A549 (cell line): Measurements from ENCODE around the gene IFIT1. TPM values are rescaled to one million over a fixed set of nuclear protein-coding genes. Genes with fewer than 3 reads are reported as not detected.

ENCODE experiments used
- ATAC-seq, 2 experiments: fragments of 200-7000 bp in 1 of 2; fragments of >200 bp in 1 of 2; cut with Nextera tagmentation in 1 of 2; cut with Tn5 transposase in 1 of 2; 3 replicates each; pipeline versions ENCODE4 v1.8.0 to v1.9.1; 2018 to 2020; ENCODE audit warnings: mild to moderate bottlenecking in 1 of 2, moderate library complexity in 1 of 2
- CTCF ChIA-PET: fragments of 300-600 bp; sonication (Branson Sonifier 250); formaldehyde crosslinking; extraction: SDS; loops from one replicate; lab custom pipeline; 2021; ENCODE audit warnings: antibody characterized with exemption, inconsistent platforms; lab: Yijun Ruan, JAX
- POLR2A ChIA-PET: fragments of 350-600 bp; formaldehyde crosslinking; extraction: SDS; loops from one replicate; lab custom pipeline; 2021; ENCODE audit warnings: antibody characterized with exemption, inconsistent platforms; lab: Yijun Ruan, JAX
- DNase-seq, 2 experiments: peaks; one replicate each; pipeline versions ENCODE4 v3.0.0 to v3.0.0-alpha.2; 2011 to 2016; ENCODE audit warnings: low read depth in 1 of 2, low spot score in 1 of 2
- FAIRE-seq: peaks from 2 replicates; lab custom pipeline; 2011; peaks lifted over from hg19 to GRCh38; lab: Jason Lieb, UNC
- H3K27ac ChIP-seq, 2 experiments: fragments of >200 bp; sonication (Bioruptor Twin); formaldehyde crosslinking; 3 replicates each; pipeline ENCODE4 v1.5.1; 2016 to 2017
- H3K4me1 ChIP-seq: fragments of >200 bp; sonication (Bioruptor Twin); formaldehyde crosslinking; 3 replicates; pipeline ENCODE4 v1.6.1; 2016
- H3K4me2 ChIP-seq: fragments of >200 bp; sonication (Bioruptor Twin); formaldehyde crosslinking; 3 replicates; pipeline ENCODE4 v1.6.1; 2016
- H3K4me3 ChIP-seq: fragments of >200 bp; sonication (Bioruptor Twin); formaldehyde crosslinking; 3 replicates; pipeline ENCODE4 v1.5.1; 2016
- H3K9me3 ChIP-seq: fragments of >200 bp; sonication (Bioruptor Twin); formaldehyde crosslinking; 3 replicates; pipeline ENCODE4 v1.6.1; 2016
- CBX2 ChIP-seq: fragments of 200-600 bp; sonication (generic); IDR thresholded peaks from 2 replicates; pipeline ENCODE4 v1.6.1; 2016; ENCODE audit warnings: low read depth, mild to moderate bottlenecking, borderline replicate concordance
- ESRRA ChIP-seq: fragments of 150-350 bp; IDR thresholded peaks from 2 replicates; pipeline ENCODE4 v1.6.1; 2014; ENCODE audit warnings: mild to moderate bottlenecking, low read length, borderline replicate concordance
- FOSB ChIP-seq: fragments of 250-450 bp; sonication (Bioruptor Pico); IDR thresholded peaks from 2 replicates; pipeline ENCODE4 v1.5.0; 2020; ENCODE audit warnings: mild to moderate bottlenecking, moderate library complexity
- FOXS1 ChIP-seq: fragments of 250-450 bp; sonication (Bioruptor Pico); IDR thresholded peaks from 2 replicates; pipeline ENCODE4 v1.5.0; 2020; ENCODE audit warnings: mild to moderate bottlenecking, moderate library complexity
- GATA3 ChIP-seq: IDR thresholded peaks from 2 replicates; pipeline ENCODE4 v1.6.1; 2012; ENCODE audit warnings: borderline replicate concordance
- HOXA7 ChIP-seq: fragments of 250-450 bp; sonication (Bioruptor Pico); IDR thresholded peaks from 2 replicates; pipeline ENCODE4 v1.5.0; 2020; ENCODE audit warnings: mild to moderate bottlenecking, moderate library complexity
- HOXB13 ChIP-seq: fragments of 250-450 bp; sonication (Bioruptor Pico); IDR thresholded peaks from 2 replicates; pipeline ENCODE4 v1.5.0; 2020; ENCODE audit warnings: low read depth, mild to moderate bottlenecking, moderate library complexity
- NPAS2 ChIP-seq: fragments of 250-450 bp; sonication (Bioruptor Pico); IDR thresholded peaks from 2 replicates; pipeline ENCODE4 v1.8.0; 2022; ENCODE audit warnings: mild to moderate bottlenecking, moderate library complexity, borderline replicate concordance
- RAD21 ChIP-seq, 2 experiments: fragments of >200 bp in 1 of 2; sonication (Bioruptor Twin) in 1 of 2; formaldehyde crosslinking in 1 of 2; IDR thresholded peaks in 1 of 2; conservative IDR thresholded peaks in 1 of 2; 2 replicates in 1 of 2; 3 replicates in 1 of 2; pipeline ENCODE4 v1.6.1; 2012 to 2018; ENCODE audit warnings: inconsistent platforms in 1 of 2
- SREBF2 ChIP-seq: fragments of 450-650 bp; IDR thresholded peaks from 2 replicates; pipeline ENCODE4 v1.6.1; 2014; ENCODE audit warnings: mild to moderate bottlenecking, moderate library complexity
- TFCP2L1 ChIP-seq: fragments of 250-450 bp; sonication (Bioruptor Pico); IDR thresholded peaks from 2 replicates; pipeline ENCODE4 v1.5.0; 2021; ENCODE audit warnings: mild to moderate bottlenecking
- ZSCAN20 ChIP-seq: fragments of 250-450 bp; sonication (Bioruptor Pico); IDR thresholded peaks from 2 replicates; pipeline ENCODE4 v1.8.0; 2022; ENCODE audit warnings: mild to moderate bottlenecking, moderate library complexity
- WGBS: methylation state at CpG from one replicate; pipeline ENCODE4 v1.1.6; 2017; ENCODE audit errors: missing lambda C conversion rate; 5-methylcytosine and 5-hydroxymethylcytosine counted together
- polyA plus RNA-seq, 4 experiments: library from polyadenylated mRNA; depleted of rRNA in 3 of 4; stranded (reverse); fragments of >200 nt; fragmentation: RNase III in 1 of 4; extraction: RNeasy Plus Mini Kit Qiagen cat#74134 plus additional on column Dnase treatment in 1 of 4; gene quantifications; 2 replicates in 3 of 4; 3 replicates in 1 of 4; pipeline ENCODE4 v1.2.3, GENCODE V29; 2011 to 2017
- TF ChIP-seq, protein P1 (sequence below): fragments of >200 bp; sonication (Bioruptor Twin); formaldehyde crosslinking; IDR thresholded peaks from 3 replicates; pipeline ENCODE4 v1.6.1; 2016
- TF ChIP-seq, protein P2 (sequence below): IDR thresholded peaks from 2 replicates; pipeline ENCODE4 v1.6.1; 2012
- TF ChIP-seq, protein P3 (sequence below): fragments of 450-650 bp; IDR thresholded peaks from 2 replicates; pipeline ENCODE4 v1.6.1; 2014; ENCODE audit warnings: antibody characterized with exemption
- TF ChIP-seq, protein P4 (sequence below): fragments of >200 bp; sonication (Bioruptor Twin); formaldehyde crosslinking; IDR thresholded peaks from 2 replicates; pipeline ENCODE4 v1.6.1; 2016
- TF ChIP-seq, protein P5 (sequence below): IDR thresholded peaks from 2 replicates; pipeline ENCODE4 v1.6.1; 2012
- TF ChIP-seq, protein P6 (sequence below): IDR thresholded peaks from 2 replicates; pipeline ENCODE4 v1.6.1; 2012; ENCODE audit warnings: low read depth, borderline replicate concordance
- TF ChIP-seq, protein P7 (sequence below): fragments of >200 bp; sonication (Bioruptor Twin); formaldehyde crosslinking; IDR thresholded peaks from 3 replicates; pipeline ENCODE4 v1.5.1; 2016
- TF ChIP-seq, protein P8 (sequence below): fragments of 200-600 bp; sonication (generic); IDR thresholded peaks from 2 replicates; pipeline ENCODE4 v1.6.1; 2016; ENCODE audit warnings: antibody characterized with exemption, mild to moderate bottlenecking, moderate library complexity

The IFIT1 gene
- polyA plus RNA-seq, 2 of the 4 experiments (the other 2 are of a cell fraction) = 2.5 to 2.8 TPM

DNA sequence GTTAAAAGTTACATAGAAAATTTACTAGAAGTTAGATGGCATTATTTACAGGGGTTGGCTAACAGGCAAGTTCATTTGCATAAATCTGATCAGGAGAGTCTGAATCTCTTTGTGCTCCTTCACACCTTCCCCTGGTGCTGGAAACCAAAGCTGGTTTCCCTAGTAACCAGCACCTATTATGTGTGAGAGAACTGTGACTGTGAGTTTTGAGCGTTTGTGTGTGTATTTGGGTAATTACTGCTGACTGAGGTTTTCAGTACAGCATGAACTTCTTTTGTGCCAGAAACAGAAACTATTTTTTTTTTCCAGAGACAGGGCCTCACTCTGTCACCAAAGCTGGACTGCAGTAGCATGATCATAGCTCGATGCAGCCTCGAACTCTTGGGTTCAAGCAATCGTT lies 24.9 kb upstream of the IFIT1 start:
- POLR2A ChIA-PET = no interaction called here
- H3K4me2 ChIP-seq = no peak overlapping the region
- FAIRE-seq = no peak
- H3K9me3 ChIP-seq = no peaks in the 10 kb centered on the region
- H3K4me1 ChIP-seq = no peaks in the 10 kb centered on the region
- 86% methylated on average over 4 of the region's 4 CpGs for WGBS
- no peak for ATAC-seq
- DNase-seq = no peak
- H3K4me3 ChIP-seq = no peak overlapping the region
- no peak overlapping the region for H3K27ac ChIP-seq
- TF ChIP-seq, protein P1, sequence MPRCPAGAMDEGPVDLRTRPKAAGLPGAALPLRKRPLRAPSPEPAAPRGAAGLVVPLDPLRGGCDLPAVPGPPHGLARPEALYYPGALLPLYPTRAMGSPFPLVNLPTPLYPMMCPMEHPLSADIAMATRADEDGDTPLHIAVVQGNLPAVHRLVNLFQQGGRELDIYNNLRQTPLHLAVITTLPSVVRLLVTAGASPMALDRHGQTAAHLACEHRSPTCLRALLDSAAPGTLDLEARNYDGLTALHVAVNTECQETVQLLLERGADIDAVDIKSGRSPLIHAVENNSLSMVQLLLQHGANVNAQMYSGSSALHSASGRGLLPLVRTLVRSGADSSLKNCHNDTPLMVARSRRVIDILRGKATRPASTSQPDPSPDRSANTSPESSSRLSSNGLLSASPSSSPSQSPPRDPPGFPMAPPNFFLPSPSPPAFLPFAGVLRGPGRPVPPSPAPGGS = no peak
- no peak for TF ChIP-seq ESRRA
- TF ChIP-seq, protein P2, sequence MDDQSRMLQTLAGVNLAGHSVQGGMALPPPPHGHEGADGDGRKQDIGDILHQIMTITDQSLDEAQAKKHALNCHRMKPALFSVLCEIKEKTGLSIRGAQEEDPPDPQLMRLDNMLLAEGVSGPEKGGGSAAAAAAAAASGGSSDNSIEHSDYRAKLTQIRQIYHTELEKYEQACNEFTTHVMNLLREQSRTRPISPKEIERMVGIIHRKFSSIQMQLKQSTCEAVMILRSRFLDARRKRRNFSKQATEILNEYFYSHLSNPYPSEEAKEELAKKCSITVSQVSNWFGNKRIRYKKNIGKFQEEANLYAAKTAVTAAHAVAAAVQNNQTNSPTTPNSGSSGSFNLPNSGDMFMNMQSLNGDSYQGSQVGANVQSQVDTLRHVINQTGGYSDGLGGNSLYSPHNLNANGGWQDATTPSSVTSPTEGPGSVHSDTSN = no peak
- TF ChIP-seq TFCP2L1 = no peak
- TF ChIP-seq, protein P3, sequence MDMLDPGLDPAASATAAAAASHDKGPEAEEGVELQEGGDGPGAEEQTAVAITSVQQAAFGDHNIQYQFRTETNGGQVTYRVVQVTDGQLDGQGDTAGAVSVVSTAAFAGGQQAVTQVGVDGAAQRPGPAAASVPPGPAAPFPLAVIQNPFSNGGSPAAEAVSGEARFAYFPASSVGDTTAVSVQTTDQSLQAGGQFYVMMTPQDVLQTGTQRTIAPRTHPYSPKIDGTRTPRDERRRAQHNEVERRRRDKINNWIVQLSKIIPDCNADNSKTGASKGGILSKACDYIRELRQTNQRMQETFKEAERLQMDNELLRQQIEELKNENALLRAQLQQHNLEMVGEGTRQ = no peak
- TF ChIP-seq, protein P4, sequence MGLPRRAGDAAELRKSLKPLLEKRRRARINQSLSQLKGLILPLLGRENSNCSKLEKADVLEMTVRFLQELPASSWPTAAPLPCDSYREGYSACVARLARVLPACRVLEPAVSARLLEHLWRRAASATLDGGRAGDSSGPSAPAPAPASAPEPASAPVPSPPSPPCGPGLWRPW = no peak
- TF ChIP-seq, protein P5, sequence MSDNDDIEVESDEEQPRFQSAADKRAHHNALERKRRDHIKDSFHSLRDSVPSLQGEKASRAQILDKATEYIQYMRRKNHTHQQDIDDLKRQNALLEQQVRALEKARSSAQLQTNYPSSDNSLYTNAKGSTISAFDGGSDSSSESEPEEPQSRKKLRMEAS = no peak
- TF ChIP-seq, protein P6, sequence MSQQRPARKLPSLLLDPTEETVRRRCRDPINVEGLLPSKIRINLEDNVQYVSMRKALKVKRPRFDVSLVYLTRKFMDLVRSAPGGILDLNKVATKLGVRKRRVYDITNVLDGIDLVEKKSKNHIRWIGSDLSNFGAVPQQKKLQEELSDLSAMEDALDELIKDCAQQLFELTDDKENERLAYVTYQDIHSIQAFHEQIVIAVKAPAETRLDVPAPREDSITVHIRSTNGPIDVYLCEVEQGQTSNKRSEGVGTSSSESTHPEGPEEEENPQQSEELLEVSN = no peak
- TF ChIP-seq CBX2 = no peak
- TF ChIP-seq, protein P7, sequence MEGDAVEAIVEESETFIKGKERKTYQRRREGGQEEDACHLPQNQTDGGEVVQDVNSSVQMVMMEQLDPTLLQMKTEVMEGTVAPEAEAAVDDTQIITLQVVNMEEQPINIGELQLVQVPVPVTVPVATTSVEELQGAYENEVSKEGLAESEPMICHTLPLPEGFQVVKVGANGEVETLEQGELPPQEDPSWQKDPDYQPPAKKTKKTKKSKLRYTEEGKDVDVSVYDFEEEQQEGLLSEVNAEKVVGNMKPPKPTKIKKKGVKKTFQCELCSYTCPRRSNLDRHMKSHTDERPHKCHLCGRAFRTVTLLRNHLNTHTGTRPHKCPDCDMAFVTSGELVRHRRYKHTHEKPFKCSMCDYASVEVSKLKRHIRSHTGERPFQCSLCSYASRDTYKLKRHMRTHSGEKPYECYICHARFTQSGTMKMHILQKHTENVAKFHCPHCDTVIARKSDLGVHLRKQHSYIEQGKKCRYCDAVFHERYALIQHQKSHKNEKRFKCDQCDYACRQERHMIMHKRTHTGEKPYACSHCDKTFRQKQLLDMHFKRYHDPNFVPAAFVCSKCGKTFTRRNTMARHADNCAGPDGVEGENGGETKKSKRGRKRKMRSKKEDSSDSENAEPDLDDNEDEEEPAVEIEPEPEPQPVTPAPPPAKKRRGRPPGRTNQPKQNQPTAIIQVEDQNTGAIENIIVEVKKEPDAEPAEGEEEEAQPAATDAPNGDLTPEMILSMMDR = no peak
- no peak for TF ChIP-seq HOXB13
- no peak for TF ChIP-seq ZSCAN20 (CRISPR knock-in tag)
- TF ChIP-seq NPAS2 (CRISPR knock-in tag) = no peak
- no peak for TF ChIP-seq FOXS1
- no peak for TF ChIP-seq GATA3
- no peak for TF ChIP-seq SREBF2
- no peak for TF ChIP-seq FOSB (CRISPR knock-in tag)
- TF ChIP-seq, protein P8, sequence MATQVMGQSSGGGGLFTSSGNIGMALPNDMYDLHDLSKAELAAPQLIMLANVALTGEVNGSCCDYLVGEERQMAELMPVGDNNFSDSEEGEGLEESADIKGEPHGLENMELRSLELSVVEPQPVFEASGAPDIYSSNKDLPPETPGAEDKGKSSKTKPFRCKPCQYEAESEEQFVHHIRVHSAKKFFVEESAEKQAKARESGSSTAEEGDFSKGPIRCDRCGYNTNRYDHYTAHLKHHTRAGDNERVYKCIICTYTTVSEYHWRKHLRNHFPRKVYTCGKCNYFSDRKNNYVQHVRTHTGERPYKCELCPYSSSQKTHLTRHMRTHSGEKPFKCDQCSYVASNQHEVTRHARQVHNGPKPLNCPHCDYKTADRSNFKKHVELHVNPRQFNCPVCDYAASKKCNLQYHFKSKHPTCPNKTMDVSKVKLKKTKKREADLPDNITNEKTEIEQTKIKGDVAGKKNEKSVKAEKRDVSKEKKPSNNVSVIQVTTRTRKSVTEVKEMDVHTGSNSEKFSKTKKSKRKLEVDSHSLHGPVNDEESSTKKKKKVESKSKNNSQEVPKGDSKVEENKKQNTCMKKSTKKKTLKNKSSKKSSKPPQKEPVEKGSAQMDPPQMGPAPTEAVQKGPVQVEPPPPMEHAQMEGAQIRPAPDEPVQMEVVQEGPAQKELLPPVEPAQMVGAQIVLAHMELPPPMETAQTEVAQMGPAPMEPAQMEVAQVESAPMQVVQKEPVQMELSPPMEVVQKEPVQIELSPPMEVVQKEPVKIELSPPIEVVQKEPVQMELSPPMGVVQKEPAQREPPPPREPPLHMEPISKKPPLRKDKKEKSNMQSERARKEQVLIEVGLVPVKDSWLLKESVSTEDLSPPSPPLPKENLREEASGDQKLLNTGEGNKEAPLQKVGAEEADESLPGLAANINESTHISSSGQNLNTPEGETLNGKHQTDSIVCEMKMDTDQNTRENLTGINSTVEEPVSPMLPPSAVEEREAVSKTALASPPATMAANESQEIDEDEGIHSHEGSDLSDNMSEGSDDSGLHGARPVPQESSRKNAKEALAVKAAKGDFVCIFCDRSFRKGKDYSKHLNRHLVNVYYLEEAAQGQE = no peak
- TF ChIP-seq RAD21 (conservative IDR thresholded peaks at IDR 0.05 in 1 of 2, IDR thresholded peaks at IDR 0.05 in 1 of 2) = no peak
- no peak for TF ChIP-seq HOXA7
- TF ChIP-seq, all 56 proteins: peak for 0
- CTCF ChIA-PET = interaction anchor here (0.6 to 3.2 kb wide), 6 partner anchors 8 to 170 kb away, joined by 3 to 27 read pairs (median 12); no protein-coding TSS in a partner anchor
